ENCODE results near the gene SYT1.

DNA sequence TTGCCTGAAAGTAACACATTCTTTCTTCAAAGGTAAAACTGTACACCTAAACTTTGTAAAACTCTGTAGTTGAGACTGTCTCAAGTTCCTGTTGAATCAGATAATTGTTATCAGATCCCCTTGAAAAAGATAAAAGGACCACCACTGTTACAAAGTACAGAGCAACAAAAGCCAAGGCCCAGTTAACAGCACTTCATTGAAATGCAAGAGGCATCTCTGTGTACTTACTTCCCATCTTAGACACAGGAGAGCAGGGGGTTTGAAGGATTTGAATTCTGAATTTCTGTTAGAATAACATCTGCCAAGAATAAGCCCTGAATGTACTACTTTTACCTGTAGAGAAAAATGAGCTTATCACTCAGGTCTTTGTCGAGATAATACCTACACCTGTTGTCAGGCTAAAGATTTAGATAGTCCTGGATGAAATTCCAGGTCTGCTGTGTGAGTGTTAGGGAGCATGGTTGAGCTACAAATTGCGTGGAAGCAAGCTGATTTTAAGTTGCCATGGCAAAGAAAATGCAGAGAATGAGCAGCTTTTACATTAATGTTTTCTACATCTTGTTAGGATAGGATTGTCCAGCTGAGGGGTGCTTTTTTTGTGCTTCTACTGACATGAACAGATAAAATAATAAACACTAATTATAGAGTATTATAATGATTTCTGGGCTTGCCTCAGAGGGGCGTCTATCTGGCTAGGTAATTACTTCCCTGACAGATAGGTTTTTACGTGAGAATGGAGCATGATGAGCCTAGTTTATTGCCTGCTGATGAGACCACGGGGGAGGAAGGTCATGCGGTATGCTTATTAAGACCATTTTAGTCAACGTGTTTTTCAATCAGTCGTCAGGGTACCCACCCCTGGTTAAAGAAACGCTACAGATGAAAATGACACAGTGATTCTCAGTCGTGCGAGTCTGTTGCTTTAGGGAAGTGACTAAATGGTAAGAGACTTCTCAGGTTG lies 517.0 kb downstream of the SYT1 start:
- TF ChIP-seq, protein P1, sequence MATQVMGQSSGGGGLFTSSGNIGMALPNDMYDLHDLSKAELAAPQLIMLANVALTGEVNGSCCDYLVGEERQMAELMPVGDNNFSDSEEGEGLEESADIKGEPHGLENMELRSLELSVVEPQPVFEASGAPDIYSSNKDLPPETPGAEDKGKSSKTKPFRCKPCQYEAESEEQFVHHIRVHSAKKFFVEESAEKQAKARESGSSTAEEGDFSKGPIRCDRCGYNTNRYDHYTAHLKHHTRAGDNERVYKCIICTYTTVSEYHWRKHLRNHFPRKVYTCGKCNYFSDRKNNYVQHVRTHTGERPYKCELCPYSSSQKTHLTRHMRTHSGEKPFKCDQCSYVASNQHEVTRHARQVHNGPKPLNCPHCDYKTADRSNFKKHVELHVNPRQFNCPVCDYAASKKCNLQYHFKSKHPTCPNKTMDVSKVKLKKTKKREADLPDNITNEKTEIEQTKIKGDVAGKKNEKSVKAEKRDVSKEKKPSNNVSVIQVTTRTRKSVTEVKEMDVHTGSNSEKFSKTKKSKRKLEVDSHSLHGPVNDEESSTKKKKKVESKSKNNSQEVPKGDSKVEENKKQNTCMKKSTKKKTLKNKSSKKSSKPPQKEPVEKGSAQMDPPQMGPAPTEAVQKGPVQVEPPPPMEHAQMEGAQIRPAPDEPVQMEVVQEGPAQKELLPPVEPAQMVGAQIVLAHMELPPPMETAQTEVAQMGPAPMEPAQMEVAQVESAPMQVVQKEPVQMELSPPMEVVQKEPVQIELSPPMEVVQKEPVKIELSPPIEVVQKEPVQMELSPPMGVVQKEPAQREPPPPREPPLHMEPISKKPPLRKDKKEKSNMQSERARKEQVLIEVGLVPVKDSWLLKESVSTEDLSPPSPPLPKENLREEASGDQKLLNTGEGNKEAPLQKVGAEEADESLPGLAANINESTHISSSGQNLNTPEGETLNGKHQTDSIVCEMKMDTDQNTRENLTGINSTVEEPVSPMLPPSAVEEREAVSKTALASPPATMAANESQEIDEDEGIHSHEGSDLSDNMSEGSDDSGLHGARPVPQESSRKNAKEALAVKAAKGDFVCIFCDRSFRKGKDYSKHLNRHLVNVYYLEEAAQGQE (IDR thresholded peaks at IDR 0.05; ENCODE audit: low read depth): no peak
- TF ChIP-seq CTCF (IDR thresholded peaks at IDR 0.05 in 2 of 3, conservative IDR thresholded peaks at IDR 0.05 in 1 of 3; ENCODE audit: borderline replicate concordance in 1 of 3, insufficient read depth in 1 of 3, low read depth in 2 of 3, low read length in 2 of 3): no peak

Data from HCT116 (cell line).